K562 (cell line): ENCODE results near the gene STAB1. TPM values are rescaled to one million over a fixed set of nuclear protein-coding genes. Genes with fewer than 3 reads are reported as not detected.

Experiments used
- ETV1 ChIP-seq: fragments of 450-650 bp; conservative IDR thresholded peaks from 2 replicates; pipeline ENCODE4 v1.6.1; 2016; ENCODE audit warnings: missing genetic modification characterization, control low read depth, low read depth, missing compliant biosample characterization
- EWSR1 ChIP-seq: fragments of 450-650 bp; IDR thresholded peaks from 2 replicates; pipeline ENCODE4 v1.6.1; 2018; ENCODE audit warnings: borderline replicate concordance, mild to moderate bottlenecking, low read depth, moderate library complexity; ENCODE audit not compliant: partially characterized antibody
- HLTF ChIP-seq: fragments of 450-650 bp; IDR thresholded peaks from 2 replicates; pipeline ENCODE4 v1.6.1; 2016
- MEIS2 ChIP-seq: fragments of 450-650 bp; IDR thresholded peaks from 2 replicates; pipeline ENCODE4 v1.6.1; 2014; ENCODE audit warnings: mild to moderate bottlenecking; ENCODE audit not compliant: partially characterized antibody
- MTA1 ChIP-seq: fragments of 450-650 bp; IDR thresholded peaks from 2 replicates; pipeline ENCODE4 v1.6.1; 2017; ENCODE audit warnings: borderline replicate concordance
- NCOA1 ChIP-seq: fragments of 450-650 bp; IDR thresholded peaks from 2 replicates; pipeline ENCODE4 v1.6.1; 2016; ENCODE audit warnings: low read depth
- NFYB ChIP-seq: IDR thresholded peaks from 2 replicates; pipeline ENCODE4 v1.6.1; 2011; ENCODE audit warnings: mild to moderate bottlenecking, moderate library complexity; ENCODE audit not compliant: insufficient read length; ENCODE audit errors: extremely low read depth
- PRMT5 ChIP-seq: sonication (generic); formaldehyde crosslinking; IDR thresholded peaks from 2 replicates; pipeline ENCODE4 v1.5.0; 2020; ENCODE audit warnings: missing genetic modification reagents
- RCOR1 ChIP-seq, 2 experiments: IDR thresholded peaks; 2 replicates each; pipeline ENCODE4 v1.6.1; 2012; ENCODE audit warnings: low read depth in 2 of 2, low read length in 2 of 2, borderline replicate concordance in 1 of 2, improper control_type of control experiment in 1 of 2
- TCF7L2 ChIP-seq: fragments of 150-350 bp; IDR thresholded peaks from 2 replicates; pipeline ENCODE4 v1.6.1; 2016; ENCODE audit warnings: low read depth, mild to moderate bottlenecking, low read length, moderate library complexity
- TGIF2 ChIP-seq: sonication (generic); formaldehyde crosslinking; IDR thresholded peaks from 2 replicates; pipeline ENCODE4 v1.8.1; 2022; ENCODE audit warnings: mild to moderate bottlenecking, missing genetic modification reagents, moderate library complexity
- ZNF253 ChIP-seq: fragments of 250-450 bp; sonication (Bioruptor Pico); conservative IDR thresholded peaks from 2 replicates; pipeline ENCODE4 v1.6.1; 2021; ENCODE audit warnings: mild to moderate bottlenecking
- ZNF3 ChIP-seq: fragments of 250-450 bp; sonication (Bioruptor Pico); IDR thresholded peaks from 2 replicates; pipeline ENCODE4 v1.5.0; 2021; ENCODE audit warnings: mild to moderate bottlenecking, moderate library complexity
- polyA plus RNA-seq, 8 experiments: library from polyadenylated mRNA; depleted of rRNA in 4 of 8; stranded (reverse) in 5 of 8; unstranded in 3 of 8; fragments of >200 nt; fragmentation: Nextera tagmentation in 2 of 8; fragmentation: Illumina TruSeq in 1 of 8; extraction: Ambion mirVana in 2 of 8; extraction: Trizol in 1 of 8; gene quantifications; 2 replicates each; pipeline versions ENCODE4 v1.2.1 to v1.2.3, GENCODE V29; 2011 to 2014; ENCODE audit warnings: inconsistent platforms in 1 of 8, missing spikeins in 1 of 8
- total RNA-seq, 7 experiments: library from RNA; depleted of rRNA in 6 of 7; stranded (reverse); fragments of >200 nt in 6 of 7; fragmentation: Illumina TruSeq in 2 of 7; extraction: Trizol in 2 of 7; gene quantifications; 2 replicates each; pipeline versions ENCODE4 v1.2.1 to v1.2.3, GENCODE V29; 2011 to 2021; ENCODE audit warnings: low replicate concordance in 1 of 7
- TF ChIP-seq, protein P1 (sequence below): IDR thresholded peaks from 2 replicates; pipeline ENCODE4 v1.6.1; 2012; ENCODE audit warnings: low read depth, low read length, improper control_type of control experiment, borderline replicate concordance
- TF ChIP-seq, protein P2 (sequence below): IDR thresholded peaks from 3 replicates; pipeline ENCODE4 v1.6.1; 2011; ENCODE audit warnings: borderline replicate concordance, mild to moderate bottlenecking; ENCODE audit not compliant: insufficient read length, insufficient read depth
- TF ChIP-seq, protein P3 (sequence below): sonication (generic); formaldehyde crosslinking; IDR thresholded peaks from 2 replicates; pipeline ENCODE4 v1.8.1; 2023; ENCODE audit warnings: mild to moderate bottlenecking, missing genetic modification reagents
- TF ChIP-seq, protein P4 (sequence below): fragments of 450-650 bp; IDR thresholded peaks from 2 replicates; pipeline ENCODE4 v1.6.1; 2017; ENCODE audit warnings: antibody characterized with exemption, mild to moderate bottlenecking
- TF ChIP-seq, protein P5 (sequence below): fragments of 450-650 bp; IDR thresholded peaks from 2 replicates; pipeline ENCODE4 v1.6.1; 2016; ENCODE audit warnings: low read depth, mild to moderate bottlenecking, moderate library complexity

STAB1 gene
- total and polyA plus RNA-seq, 9 of the 15 experiments (the other 6 are each of a cell fraction or from before 2014, with no cell fraction given): 0.20 to 3.9 (median 1.2) TPM

DNA sequence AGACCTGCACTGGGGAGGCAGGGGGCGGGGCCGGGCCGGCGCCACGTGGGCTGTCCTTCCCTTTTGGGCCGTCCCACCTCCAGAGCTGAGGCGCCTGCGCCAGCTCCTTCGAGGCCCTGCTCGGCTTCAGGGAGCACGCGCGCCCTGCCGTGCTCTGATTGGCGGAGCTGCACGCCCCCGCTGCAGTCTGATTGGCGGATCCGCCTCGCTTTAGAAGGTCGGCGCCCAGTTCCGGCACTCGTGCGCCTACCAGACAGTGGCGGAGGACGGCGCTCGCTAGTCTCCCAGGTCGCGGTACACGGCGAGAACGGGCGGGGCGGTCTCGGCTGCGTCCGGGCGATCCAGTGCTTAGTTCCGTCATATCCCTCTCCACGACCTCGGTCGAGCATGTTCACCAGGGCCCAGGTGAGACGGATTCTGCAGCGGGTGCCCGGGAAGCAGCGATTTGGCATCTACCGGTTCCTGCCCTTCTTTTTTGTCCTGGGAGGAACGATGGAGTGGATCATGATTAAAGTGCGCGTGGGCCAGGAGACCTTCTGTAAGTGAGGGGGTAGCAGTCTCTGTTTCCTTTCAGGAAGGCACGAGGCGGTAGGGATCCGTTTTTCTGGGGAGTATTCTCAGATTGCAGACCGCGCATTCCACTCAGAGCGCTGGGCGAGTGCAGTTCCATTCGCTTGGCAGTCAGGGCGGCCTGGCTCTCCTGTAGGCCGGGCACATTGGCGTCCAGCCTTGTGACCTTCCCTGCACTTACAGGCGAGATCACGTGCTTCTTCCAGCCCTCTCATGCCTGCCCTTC, 41.4 kb downstream of the STAB1 start, which contains the start of gene UQCC5 (continued):
- TF ChIP-seq ZNF3: no peak
- TF ChIP-seq, protein P1, sequence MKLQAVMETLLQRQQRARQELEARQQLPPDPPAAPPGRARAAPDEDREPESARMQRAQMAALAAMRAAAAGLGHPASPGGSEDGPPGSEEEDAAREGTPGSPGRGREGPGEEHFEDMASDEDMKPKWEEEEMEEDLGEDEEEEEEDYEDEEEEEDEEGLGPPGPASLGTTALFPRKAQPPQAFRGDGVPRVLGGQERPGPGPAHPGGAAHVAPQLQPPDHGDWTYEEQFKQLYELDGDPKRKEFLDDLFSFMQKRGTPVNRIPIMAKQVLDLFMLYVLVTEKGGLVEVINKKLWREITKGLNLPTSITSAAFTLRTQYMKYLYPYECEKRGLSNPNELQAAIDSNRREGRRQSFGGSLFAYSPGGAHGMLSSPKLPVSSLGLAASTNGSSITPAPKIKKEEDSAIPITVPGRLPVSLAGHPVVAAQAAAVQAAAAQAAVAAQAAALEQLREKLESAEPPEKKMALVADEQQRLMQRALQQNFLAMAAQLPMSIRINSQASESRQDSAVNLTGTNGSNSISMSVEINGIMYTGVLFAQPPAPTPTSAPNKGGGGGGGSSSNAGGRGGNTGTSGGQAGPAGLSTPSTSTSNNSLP: no peak
- TF ChIP-seq ZNF253: no peak
- TF ChIP-seq TGIF2 (CRISPR knock-in tag): no peak
- peak; percentile 94 for TF ChIP-seq NFYB
- TF ChIP-seq, protein P2, sequence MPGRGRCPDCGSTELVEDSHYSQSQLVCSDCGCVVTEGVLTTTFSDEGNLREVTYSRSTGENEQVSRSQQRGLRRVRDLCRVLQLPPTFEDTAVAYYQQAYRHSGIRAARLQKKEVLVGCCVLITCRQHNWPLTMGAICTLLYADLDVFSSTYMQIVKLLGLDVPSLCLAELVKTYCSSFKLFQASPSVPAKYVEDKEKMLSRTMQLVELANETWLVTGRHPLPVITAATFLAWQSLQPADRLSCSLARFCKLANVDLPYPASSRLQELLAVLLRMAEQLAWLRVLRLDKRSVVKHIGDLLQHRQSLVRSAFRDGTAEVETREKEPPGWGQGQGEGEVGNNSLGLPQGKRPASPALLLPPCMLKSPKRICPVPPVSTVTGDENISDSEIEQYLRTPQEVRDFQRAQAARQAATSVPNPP: no peak
- TF ChIP-seq EWSR1: no peak
- TF ChIP-seq RCOR1 (IDR thresholded peaks at IDR 0.05; ENCODE audit: borderline replicate concordance in 1 of 2, low read depth in 2 of 2, low read length in 2 of 2): no peak
- TF ChIP-seq MEIS2: peak; percentile 89
- TF ChIP-seq HLTF: no peak
- TF ChIP-seq, protein P3, sequence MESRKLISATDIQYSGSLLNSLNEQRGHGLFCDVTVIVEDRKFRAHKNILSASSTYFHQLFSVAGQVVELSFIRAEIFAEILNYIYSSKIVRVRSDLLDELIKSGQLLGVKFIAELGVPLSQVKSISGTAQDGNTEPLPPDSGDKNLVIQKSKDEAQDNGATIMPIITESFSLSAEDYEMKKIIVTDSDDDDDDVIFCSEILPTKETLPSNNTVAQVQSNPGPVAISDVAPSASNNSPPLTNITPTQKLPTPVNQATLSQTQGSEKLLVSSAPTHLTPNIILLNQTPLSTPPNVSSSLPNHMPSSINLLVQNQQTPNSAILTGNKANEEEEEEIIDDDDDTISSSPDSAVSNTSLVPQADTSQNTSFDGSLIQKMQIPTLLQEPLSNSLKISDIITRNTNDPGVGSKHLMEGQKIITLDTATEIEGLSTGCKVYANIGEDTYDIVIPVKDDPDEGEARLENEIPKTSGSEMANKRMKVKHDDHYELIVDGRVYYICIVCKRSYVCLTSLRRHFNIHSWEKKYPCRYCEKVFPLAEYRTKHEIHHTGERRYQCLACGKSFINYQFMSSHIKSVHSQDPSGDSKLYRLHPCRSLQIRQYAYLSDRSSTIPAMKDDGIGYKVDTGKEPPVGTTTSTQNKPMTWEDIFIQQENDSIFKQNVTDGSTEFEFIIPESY (CRISPR knock-in tag): peak; percentile 58; the same call in 1 of the 2 replicates
- peak; percentile 70 for TF ChIP-seq ETV1 (tag)
- TF ChIP-seq, protein P4, sequence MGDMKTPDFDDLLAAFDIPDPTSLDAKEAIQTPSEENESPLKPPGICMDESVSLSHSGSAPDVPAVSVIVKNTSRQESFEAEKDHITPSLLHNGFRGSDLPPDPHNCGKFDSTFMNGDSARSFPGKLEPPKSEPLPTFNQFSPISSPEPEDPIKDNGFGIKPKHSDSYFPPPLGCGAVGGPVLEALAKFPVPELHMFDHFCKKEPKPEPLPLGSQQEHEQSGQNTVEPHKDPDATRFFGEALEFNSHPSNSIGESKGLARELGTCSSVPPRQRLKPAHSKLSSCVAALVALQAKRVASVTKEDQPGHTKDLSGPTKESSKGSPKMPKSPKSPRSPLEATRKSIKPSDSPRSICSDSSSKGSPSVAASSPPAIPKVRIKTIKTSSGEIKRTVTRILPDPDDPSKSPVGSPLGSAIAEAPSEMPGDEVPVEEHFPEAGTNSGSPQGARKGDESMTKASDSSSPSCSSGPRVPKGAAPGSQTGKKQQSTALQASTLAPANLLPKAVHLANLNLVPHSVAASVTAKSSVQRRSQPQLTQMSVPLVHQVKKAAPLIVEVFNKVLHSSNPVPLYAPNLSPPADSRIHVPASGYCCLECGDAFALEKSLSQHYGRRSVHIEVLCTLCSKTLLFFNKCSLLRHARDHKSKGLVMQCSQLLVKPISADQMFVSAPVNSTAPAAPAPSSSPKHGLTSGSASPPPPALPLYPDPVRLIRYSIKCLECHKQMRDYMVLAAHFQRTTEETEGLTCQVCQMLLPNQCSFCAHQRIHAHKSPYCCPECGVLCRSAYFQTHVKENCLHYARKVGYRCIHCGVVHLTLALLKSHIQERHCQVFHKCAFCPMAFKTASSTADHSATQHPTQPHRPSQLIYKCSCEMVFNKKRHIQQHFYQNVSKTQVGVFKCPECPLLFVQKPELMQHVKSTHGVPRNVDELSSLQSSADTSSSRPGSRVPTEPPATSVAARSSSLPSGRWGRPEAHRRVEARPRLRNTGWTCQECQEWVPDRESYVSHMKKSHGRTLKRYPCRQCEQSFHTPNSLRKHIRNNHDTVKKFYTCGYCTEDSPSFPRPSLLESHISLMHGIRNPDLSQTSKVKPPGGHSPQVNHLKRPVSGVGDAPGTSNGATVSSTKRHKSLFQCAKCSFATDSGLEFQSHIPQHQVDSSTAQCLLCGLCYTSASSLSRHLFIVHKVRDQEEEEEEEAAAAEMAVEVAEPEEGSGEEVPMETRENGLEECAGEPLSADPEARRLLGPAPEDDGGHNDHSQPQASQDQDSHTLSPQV: no peak
- no peak for TF ChIP-seq NCOA1
- TF ChIP-seq, protein P5, sequence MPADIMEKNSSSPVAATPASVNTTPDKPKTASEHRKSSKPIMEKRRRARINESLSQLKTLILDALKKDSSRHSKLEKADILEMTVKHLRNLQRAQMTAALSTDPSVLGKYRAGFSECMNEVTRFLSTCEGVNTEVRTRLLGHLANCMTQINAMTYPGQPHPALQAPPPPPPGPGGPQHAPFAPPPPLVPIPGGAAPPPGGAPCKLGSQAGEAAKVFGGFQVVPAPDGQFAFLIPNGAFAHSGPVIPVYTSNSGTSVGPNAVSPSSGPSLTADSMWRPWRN: no peak
- TF ChIP-seq TCF7L2: no peak
- no peak for TF ChIP-seq PRMT5 (CRISPR knock-in tag)
- no peak for TF ChIP-seq MTA1
